Astrocyte of the spinal cord (primary cell): ENCODE data around the gene CYLD.
A peak's percentile ranks its signal among the peaks of the same experiment; 100 is the strongest.

Experiments
- DNase-seq: peaks from one replicate; pipeline ENCODE4 v3.0.0; 2011; ENCODE audit warnings: low read depth, low spot score
- H3K4me3 ChIP-seq: 2 replicates; pipeline ENCODE4 v1.5.1; 2011; ENCODE audit warnings: low read depth, mild to moderate bottlenecking, low read length, moderate library complexity
- in situ Hi-C: cut with HindIII; loops from 2 replicates; pipeline ENCODE4 v1.10.0; 2017; ENCODE audit warnings: low sequenced_read_pairs
- TF ChIP-seq, protein P1 (sequence below): IDR thresholded peaks from 2 replicates; pipeline ENCODE4 v1.5.1; 2012; ENCODE audit warnings: low read depth, mild to moderate bottlenecking, low read length, inconsistent platforms

Gene CYLD

DNA sequence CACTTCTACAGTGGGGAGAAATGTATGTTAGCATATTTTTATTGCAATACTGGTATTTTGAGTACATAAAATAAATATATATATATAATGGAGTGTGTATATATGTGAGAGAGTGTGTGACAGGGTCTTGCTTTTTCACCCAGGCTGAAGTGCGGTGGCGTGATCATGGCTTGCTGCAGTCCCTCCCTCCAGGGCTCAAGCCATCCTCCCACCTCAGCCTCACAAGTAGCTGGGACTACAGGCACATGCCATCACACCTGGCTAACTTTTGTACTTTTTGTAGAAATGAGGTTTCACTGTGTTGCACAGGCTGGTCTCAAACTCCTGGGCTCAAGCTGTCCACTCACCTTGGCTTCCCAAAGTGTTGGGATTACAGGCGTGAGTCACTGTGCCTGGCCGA is 4.1 kb downstream of the CYLD start:
- no peak for DNase-seq
- TF ChIP-seq, protein P1, sequence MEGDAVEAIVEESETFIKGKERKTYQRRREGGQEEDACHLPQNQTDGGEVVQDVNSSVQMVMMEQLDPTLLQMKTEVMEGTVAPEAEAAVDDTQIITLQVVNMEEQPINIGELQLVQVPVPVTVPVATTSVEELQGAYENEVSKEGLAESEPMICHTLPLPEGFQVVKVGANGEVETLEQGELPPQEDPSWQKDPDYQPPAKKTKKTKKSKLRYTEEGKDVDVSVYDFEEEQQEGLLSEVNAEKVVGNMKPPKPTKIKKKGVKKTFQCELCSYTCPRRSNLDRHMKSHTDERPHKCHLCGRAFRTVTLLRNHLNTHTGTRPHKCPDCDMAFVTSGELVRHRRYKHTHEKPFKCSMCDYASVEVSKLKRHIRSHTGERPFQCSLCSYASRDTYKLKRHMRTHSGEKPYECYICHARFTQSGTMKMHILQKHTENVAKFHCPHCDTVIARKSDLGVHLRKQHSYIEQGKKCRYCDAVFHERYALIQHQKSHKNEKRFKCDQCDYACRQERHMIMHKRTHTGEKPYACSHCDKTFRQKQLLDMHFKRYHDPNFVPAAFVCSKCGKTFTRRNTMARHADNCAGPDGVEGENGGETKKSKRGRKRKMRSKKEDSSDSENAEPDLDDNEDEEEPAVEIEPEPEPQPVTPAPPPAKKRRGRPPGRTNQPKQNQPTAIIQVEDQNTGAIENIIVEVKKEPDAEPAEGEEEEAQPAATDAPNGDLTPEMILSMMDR, result no peak
- in situ Hi-C loops, result no loop called here
- H3K4me3 ChIP-seq, result no peak overlapping the region

DNA sequence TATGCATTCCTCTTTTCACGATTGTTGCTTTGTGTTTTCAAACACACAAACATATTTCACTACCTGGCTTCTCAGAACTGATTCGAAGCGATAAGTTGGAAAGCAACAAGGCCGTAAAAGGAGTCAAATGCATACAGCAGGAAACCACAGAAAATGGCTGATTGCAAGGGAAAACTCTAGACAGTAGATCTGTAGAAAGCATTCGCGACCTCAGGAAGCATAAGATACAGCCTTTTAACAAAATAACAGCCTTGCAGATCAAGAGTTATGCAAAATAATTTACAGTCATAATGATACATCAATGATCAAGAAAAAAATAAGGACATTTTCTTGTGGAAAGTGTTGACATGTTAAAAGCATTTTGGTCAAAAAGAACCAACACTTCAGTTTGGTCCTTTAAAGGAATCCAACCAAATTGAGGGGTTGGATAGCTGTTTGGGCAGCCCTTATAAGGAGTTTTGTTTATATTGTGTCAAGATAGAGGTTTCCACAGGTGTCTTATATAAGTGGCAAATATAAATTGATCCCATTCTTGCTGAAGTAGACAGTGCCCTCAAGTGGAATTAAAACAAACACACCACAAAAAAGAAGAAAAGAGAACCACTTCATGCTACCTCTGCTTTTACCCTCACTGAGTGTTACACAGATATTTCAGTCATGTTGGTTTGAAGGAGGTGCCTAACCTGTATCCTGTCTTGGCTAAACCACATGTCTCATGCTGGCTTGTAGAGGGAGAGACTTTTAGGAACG is 5.5 kb downstream of the CYLD start:
- TF ChIP-seq, protein P1, result peak; percentile 14
- in situ Hi-C loops, result no loop called here
- no peak for DNase-seq
- no peak overlapping the region for H3K4me3 ChIP-seq

DNA sequence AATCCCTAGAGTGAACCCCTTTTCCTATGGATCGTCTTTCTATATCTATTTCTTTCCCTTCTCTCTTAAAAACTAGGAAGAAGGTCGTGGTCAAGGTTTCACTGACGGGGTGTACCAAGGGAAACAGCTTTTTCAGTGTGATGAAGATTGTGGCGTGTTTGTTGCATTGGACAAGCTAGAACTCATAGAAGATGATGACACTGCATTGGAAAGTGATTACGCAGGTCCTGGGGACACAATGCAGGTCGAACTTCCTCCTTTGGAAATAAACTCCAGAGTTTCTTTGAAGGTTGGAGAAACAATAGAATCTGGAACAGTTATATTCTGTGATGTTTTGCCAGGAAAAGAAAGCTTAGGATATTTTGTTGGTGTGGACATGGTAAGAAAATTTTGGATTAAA is 9.6 kb downstream of the CYLD start:
- TF ChIP-seq, protein P1, result no peak
- no peak overlapping the region for H3K4me3 ChIP-seq
- in situ Hi-C loops, result no loop called here
- no peak for DNase-seq

DNA sequence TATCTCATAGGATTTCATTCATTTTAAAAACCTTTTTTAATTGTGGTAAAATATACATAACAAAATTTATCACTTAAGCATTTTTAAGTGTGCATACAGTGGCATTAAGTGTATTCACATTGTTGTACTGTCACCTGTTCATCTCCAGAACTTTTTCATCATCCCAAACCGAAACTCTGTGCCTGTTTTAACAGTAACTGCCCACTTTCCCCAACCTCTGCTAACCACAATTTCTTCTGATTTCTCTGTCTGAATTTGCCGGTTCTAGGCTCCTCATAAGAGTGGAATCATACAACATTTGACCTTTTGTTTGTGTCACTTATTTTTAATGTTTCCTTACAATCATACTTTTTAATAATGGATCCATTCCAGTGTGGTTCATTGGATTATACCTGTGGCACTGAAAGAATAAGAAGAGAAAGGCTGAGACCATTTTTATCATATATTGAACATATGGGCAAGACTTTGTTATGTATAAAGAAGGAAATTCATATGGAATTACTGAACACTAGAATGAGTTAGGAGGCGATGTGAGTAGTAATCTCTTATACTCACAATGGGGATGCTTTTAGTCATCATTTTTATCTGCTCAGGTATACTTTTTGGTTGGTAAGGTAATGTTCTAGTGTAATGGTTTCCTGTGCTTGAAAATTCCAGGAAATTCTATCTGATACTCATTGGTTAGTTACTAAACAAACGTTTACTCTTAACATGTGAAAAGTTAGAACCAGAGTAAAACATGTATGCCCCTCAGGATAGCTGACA is 10.8 kb downstream of the CYLD start:
- no peak for DNase-seq
- H3K4me3 ChIP-seq, result no peak overlapping the region
- TF ChIP-seq, protein P1, result no peak
- in situ Hi-C loops, result no loop called here

DNA sequence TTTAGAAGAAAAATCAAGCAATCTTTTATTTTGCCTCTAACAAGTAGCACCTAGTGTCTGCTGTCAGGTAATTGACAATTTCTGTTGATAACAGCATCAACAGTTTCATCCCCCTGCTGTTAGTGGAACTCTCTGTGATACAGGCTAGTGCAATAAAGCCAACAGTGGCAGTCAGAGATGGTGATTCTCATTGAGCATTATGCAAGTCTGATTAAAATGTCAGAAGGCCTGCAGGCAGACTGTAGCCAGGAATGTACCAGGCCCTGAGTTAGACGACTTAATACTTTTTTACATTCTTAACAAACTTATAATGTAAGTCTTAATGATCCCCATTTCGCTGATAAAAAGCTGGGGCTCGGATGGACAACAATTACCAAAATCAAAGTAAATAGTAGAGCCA is 14.6 kb downstream of the CYLD start:
- TF ChIP-seq, protein P1, result no peak
- in situ Hi-C loops, result no loop called here
- DNase-seq, result no peak
- H3K4me3 ChIP-seq, result no peak overlapping the region

DNA sequence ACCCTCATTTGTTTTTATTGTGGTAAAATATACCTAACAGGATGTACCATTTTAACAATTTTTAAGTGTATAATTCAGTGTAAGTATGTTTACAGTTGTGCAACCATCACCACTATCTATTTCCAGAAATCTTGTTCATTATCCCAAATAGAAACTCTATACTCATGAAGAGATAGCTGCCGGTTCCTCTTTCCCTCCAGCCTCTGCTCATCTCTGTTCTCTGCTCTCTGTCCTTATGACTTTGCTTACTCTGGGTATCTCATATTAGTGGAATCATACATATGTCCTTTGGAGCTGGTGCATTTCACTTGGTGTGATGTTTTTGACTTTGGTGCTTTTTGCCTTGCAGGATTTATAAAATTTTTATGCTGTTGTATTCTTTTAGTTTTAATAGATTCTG is 19.4 kb downstream of the CYLD start:
- no peak for DNase-seq
- TF ChIP-seq, protein P1, result no peak
- in situ Hi-C loops, result no loop called here
- no peak overlapping the region for H3K4me3 ChIP-seq
